ENCODE data around the gene ARID5A.

- TF ChIP-seq ZNF425 (CRISPR knock-in tag; conservative IDR thresholded peaks at IDR 0.05): no peak
- no peak for TF ChIP-seq CTCF (IDR thresholded peaks at IDR 0.05)
- no peak for TF ChIP-seq NFE2L1 (CRISPR knock-in tag; IDR thresholded peaks at IDR 0.05)
- no peak for TF ChIP-seq TEAD4 (CRISPR knock-in tag; IDR thresholded peaks at IDR 0.05)
Measured at GRCh38 chr2:96509847-96510230, 26.7 kb upstream of the ARID5A start.
